HG03457 (cell line): Measurements from ENCODE around the gene ZNF385A.

Source experiments
- ATAC-seq: cut with Tn5 transposase; IDR thresholded peaks from one replicate; pipeline ENCODE4 v1.9.1; 2021; ENCODE audit warnings: moderate number of reproducible peaks; ENCODE audit not compliant: unreplicated experiment

The ZNF385A gene

GRCh38 chr12:54416687-54417603, 32.4 kb upstream of the ZNF385A start:
- no peak for ATAC-seq

- no peak for ATAC-seq
Observed at GRCh38 chr12:54415221-54415929, 30.8 kb upstream of the ZNF385A start.

GRCh38 chr12:54413284-54414190, 29.0 kb upstream of the ZNF385A start:
- no peak for ATAC-seq

GRCh38 chr12:54412786-54413185, 28.3 kb upstream of the ZNF385A start:
- ATAC-seq, result no peak

- no peak for ATAC-seq
Observed at GRCh38 chr12:54412348-54412747, 27.8 kb upstream of the ZNF385A start.

- no peak for ATAC-seq
Observed at GRCh38 chr12:54411391-54412241, 27.1 kb upstream of the ZNF385A start.

- ATAC-seq, result no peak
Observed at GRCh38 chr12:54409267-54409666, 24.7 kb upstream of the ZNF385A start.

GRCh38 chr12:54407183-54407905, 22.8 kb upstream of the ZNF385A start:
- no peak for ATAC-seq

- no peak for ATAC-seq
Observed at GRCh38 chr12:54405573-54405972, 21.0 kb upstream of the ZNF385A start.

- no peak for ATAC-seq
Observed at GRCh38 chr12:54405106-54405505, 20.6 kb upstream of the ZNF385A start.

- no peak for ATAC-seq
Observed at GRCh38 chr12:54404061-54405004, 19.8 kb upstream of the ZNF385A start.

- ATAC-seq, result no peak
Observed at GRCh38 chr12:54401119-54401518, 16.6 kb upstream of the ZNF385A start.

- ATAC-seq, result no peak
Observed at GRCh38 chr12:54398995-54399793, 14.7 kb upstream of the ZNF385A start.

- ATAC-seq, result no peak
Observed at GRCh38 chr12:54398218-54398617, 13.7 kb upstream of the ZNF385A start.

GRCh38 chr12:54397157-54397556, 12.6 kb upstream of the ZNF385A start:
- ATAC-seq, result no peak

GRCh38 chr12:54395545-54395944, 11.0 kb upstream of the ZNF385A start:
- ATAC-seq, result no peak

- no peak for ATAC-seq
Observed at GRCh38 chr12:54394986-54395385, 10.5 kb upstream of the ZNF385A start.
